ENCODE results near the gene MINDY2.
"Not testable (repeated sequence)": the region's sequence is repeated elsewhere in the genome, so short reads cannot be mapped to it uniquely, and the experiment has no call there.

Gene MINDY2

DNA sequence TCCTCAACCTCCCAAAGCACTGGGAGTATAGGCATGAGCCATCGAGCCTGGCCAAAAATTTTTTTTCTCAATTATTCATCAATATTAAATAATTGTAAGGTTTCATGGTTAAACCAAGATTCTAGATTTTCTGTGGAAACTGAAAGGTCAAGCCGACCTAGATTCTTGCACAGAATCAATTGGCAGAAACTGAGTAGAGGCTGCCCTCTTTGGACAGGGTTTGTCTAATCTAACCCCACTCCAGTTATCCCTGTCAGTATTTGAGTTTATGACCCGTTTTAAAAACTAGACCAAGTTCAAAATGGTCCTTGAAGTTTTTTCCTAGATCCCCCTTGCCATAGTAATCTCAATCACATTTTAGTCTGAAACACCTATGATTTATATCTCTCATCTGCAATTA is 13.0 kb upstream of the MINDY2 start:
- no peak for TF ChIP-seq TAF1 (IDR thresholded peaks at IDR 0.05; ENCODE audit: borderline replicate concordance, low read depth, low read length)
- no peak for TF ChIP-seq POLR2A (IDR thresholded peaks at IDR 0.05; ENCODE audit: low read depth, low read length)
- TF ChIP-seq POLR2AphosphoS5 (IDR thresholded peaks at IDR 0.05; ENCODE audit: low read depth, low read length): no peak
- no peak for FAIRE-seq
- DNase-seq (ENCODE audit: insufficient read length): no peak

DNA sequence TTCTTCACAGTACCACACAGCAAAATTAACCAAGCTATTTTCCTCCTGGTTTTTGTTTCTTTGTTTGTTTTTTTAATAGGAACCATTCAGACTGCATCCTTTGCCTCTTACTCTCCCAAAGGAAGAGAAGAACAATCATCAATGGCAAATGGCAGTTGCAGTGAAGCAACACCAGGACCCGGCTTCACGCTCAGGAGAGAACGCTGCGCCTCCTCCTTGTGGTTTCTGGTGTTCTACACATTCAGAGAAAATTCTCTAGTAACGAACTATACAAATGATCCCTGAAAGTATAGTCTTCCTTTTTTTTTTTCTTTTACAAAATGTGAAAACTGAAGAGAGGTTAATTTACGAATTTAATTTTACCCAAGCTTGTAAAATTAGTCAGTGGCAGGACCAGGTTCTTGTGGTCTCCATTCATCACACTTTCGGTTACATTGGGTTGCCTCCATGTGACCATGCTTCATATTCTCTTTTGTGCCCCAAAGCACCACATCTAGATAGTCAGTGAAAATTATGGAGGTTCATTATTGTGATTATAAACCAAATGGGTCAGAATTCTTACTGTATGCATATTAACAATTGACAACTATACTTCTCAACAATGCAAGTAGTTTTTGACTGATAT is 10.6 kb upstream of the MINDY2 start:
- DNase-seq (ENCODE audit: insufficient read length) (no peak), FAIRE-seq (no peak)
- TF ChIP-seq POLR2AphosphoS5 (IDR thresholded peaks at IDR 0.05; ENCODE audit: low read depth, low read length) (no peak), TAF1 (IDR thresholded peaks at IDR 0.05; ENCODE audit: borderline replicate concordance, low read depth, low read length) (no peak), POLR2A (IDR thresholded peaks at IDR 0.05; ENCODE audit: low read depth, low read length) (no peak)

DNA sequence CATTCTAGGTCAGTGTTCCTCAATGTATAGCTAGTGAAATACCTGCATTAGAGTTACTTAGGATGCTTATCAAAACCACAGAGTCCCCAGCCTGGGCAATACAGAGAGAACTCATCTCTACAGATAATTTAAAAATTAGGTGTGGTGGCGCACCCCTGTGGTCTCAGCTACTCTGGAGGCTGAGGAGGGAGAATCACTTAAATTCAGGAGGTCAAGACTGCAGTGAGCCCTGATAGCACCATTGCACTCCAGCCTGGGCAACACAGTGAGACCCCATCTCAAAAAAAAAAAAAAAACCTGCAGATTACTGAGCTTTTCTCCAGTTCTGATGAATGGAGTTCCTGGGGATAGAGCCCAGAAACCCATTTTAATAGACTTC is 10.1 kb upstream of the MINDY2 start:
- DNase-seq (ENCODE audit: insufficient read length) (no peak), FAIRE-seq (no peak)
- TF ChIP-seq POLR2AphosphoS5 (IDR thresholded peaks at IDR 0.05; ENCODE audit: low read depth, low read length): no peak
- no peak for TF ChIP-seq POLR2A (IDR thresholded peaks at IDR 0.05; ENCODE audit: low read depth, low read length)
- TF ChIP-seq TAF1 (IDR thresholded peaks at IDR 0.05; ENCODE audit: borderline replicate concordance, low read depth, low read length): no peak

DNA sequence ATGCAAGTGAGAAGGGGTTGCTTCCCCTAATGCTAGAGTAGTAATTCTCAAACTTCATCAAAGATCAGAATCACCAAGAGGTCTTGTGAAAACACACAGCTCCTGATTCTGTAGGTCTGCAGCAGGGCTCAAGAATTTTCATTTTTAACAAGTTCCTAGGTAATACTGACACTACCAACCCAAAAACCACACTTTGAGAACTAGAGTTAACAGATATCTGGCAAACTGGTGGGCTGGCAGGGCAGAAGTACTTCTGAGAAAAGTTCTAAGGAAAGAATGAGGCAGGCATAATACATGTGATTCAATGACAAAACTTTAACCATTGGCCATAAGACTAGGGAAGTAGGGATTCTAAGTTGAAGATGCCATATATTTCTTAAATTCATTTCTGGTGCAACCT is 8.8 kb upstream of the MINDY2 start:
- FAIRE-seq (no peak), DNase-seq (ENCODE audit: insufficient read length) (no peak)
- TF ChIP-seq POLR2A (IDR thresholded peaks at IDR 0.05; ENCODE audit: low read depth, low read length): no peak
- no peak for TF ChIP-seq POLR2AphosphoS5 (IDR thresholded peaks at IDR 0.05; ENCODE audit: low read depth, low read length)

DNA sequence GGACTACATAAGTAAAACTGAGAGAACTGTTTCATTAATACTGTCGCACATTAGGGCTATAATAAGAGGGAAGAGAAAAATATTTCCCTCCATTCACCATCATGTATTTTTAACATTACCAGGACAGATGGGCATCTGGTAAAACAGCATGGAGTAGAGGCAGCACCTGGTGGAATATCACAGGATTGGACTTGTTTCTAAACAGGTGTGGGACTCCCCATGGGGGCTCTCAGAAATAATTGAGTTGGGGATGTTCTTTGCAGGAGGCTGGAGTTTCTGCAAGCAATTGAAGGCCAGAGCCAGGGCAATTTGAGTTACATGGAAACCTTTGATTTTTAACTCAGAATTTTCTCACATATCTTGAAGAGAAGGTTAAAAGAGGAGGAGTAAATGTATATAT is 8.4 kb upstream of the MINDY2 start:
- DNase-seq (ENCODE audit: insufficient read length): no peak
- TF ChIP-seq POLR2AphosphoS5 (IDR thresholded peaks at IDR 0.05; ENCODE audit: low read depth, low read length) (no peak), POLR2A (IDR thresholded peaks at IDR 0.05; ENCODE audit: low read depth, low read length) (no peak), TAF1 (IDR thresholded peaks at IDR 0.05; ENCODE audit: borderline replicate concordance, low read depth, low read length) (no peak)

DNA sequence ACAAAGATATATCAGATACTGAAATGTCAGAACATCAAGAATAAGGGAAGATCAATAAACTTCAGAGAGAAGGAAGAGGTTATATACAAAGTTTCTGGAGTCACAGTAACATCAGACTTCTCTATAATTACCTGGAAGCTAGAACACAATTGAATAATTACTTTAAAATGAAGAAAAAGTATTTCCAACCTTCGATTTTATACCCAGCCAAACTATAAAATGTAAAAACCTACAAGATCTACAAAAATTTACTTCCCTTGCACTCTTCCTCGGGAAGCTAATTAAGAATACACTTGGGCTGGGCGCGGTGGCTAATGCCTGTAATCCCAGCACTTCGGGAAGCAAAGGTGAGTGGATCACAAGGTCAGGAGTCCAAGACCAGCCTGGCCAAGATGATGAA is 6.6 kb upstream of the MINDY2 start:
- DNase-seq (ENCODE audit: insufficient read length): no peak
- TF ChIP-seq POLR2AphosphoS5 (IDR thresholded peaks at IDR 0.05; ENCODE audit: low read depth, low read length) (no peak), POLR2A (IDR thresholded peaks at IDR 0.05; ENCODE audit: low read depth, low read length) (no peak), TAF1 (IDR thresholded peaks at IDR 0.05; ENCODE audit: borderline replicate concordance, low read depth, low read length) (no peak)
- no peak for FAIRE-seq

More for the DNA sequence above, 8.4 kb upstream of the MINDY2 start:
- FAIRE-seq: no peak

DNA sequence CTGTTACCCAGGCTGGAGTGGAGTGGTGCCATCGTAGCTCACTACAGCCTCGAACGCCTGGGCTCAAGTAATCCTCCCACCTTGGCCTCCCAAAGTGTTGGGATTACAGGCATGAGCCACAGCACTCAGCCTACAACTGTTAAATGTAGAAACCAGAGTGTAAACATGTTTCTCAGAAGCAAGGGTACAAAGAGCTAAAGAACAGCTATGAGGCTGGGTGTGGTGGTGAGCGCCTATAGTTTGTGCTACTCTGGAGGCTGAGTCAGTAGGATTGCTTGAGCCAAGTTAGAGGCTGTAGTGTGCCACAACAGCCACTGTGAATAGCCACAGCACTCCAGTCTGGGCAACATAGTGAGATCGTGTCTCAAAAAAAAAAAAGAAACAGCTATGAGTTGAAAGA is 4.8 kb upstream of the MINDY2 start:
- no peak for DNase-seq (ENCODE audit: insufficient read length)
- no peak for FAIRE-seq
- TF ChIP-seq POLR2A (IDR thresholded peaks at IDR 0.05; ENCODE audit: low read depth, low read length) (no peak), POLR2AphosphoS5 (IDR thresholded peaks at IDR 0.05; ENCODE audit: low read depth, low read length) (no peak), TAF1 (IDR thresholded peaks at IDR 0.05; ENCODE audit: borderline replicate concordance, low read depth, low read length) (no peak)

DNA sequence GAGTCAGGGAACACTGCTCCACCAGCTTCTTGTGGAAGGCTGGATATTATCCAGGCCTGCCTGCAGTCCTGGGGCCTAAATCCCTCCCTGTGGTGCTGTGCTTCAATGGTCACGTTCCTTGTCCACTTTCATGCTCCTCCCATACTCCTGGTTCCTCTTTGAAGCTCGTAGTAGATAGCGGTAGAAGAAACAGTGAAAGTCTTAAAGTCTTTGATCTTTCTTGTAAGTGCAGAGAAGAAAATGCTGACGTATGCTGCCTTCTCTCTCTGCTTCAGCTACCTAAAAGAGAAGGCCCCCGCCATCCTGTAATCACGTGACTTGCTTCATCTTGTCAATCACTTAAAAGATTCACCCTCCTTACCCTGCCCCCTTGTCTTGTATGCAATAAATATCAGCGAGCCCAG is 2.5 kb upstream of the MINDY2 start:
- FAIRE-seq; DNase-seq (ENCODE audit: insufficient read length): not testable (repeated sequence)

DNA sequence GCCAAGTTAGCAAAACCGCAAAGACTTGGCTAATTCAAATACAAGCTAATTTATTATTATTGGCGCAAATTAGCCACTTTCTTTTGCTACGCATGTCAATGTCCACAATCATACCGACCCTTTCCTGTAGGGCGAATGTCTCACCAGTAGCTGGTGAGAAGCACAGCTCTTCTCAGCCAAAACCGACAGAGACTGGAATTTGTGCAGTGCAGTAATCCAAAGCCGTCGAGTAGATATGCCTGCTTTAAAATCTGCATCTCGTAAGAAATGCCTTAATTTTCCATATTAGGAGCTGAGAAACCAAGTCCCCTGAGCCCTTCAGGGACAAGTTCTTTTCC is 614 bp upstream of the MINDY2 start:
- no peak for FAIRE-seq
- TF ChIP-seq POLR2A (IDR thresholded peaks at IDR 0.05; ENCODE audit: low read depth, low read length) (no peak), POLR2AphosphoS5 (IDR thresholded peaks at IDR 0.05; ENCODE audit: low read depth, low read length) (no peak), TAF1 (IDR thresholded peaks at IDR 0.05; ENCODE audit: borderline replicate concordance, low read depth, low read length) (no peak)
- DNase-seq (ENCODE audit: insufficient read length): no peak

DNA sequence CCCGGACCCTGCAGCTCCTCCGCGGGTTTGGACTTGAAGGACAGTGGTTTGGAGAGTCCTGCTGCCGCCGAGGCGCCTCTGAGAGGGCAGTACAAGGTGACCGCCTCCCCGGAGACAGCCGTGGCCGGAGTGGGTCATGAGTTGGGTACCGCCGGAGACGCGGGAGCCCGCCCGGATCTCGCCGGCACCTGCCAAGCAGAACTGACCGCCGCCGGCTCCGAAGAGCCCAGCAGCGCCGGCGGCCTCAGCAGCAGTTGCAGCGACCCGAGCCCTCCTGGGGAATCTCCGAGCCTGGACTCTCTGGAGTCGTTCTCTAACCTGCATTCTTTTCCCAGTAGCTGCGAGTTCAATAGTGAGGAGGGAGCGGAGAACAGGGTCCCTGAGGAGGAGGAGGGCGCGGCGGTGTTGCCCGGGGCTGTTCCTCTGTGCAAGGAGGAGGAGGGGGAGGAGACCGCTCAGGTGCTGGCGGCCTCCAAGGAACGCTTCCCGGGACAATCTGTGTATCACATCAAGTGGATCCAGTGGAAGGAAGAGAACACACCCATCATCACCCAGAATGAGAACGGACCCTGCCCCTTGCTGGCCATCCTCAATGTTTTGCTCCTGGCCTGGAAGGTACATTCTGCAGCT is 634 bp downstream of the MINDY2 start:
- no peak for FAIRE-seq
- DNase-seq (ENCODE audit: insufficient read length): no peak
- TF ChIP-seq POLR2AphosphoS5 (IDR thresholded peaks at IDR 0.05; ENCODE audit: low read depth, low read length) (no peak), POLR2A (IDR thresholded peaks at IDR 0.05; ENCODE audit: low read depth, low read length) (no peak), TAF1 (IDR thresholded peaks at IDR 0.05; ENCODE audit: borderline replicate concordance, low read depth, low read length) (no peak)

DNA sequence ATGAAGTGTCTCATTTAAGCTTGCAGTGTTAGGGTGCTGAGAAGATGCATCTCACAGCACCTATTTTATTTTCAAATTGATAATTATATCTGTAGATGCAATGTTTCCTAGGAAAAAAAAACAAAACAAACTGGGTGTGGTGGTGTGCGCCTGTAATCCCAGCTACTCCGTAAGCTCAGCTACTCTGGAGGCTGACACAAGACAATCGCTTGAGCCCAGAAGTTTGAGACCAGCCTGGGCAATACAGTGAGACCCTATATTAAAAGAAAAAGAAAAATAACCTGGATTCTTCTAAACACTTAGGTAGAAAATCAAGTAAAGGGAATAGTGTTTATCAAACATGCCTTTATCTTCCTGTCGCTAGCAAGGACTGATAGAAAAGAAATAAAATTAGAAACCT is 1.9 kb downstream of the MINDY2 start:
- FAIRE-seq: no peak
- TF ChIP-seq POLR2AphosphoS5 (IDR thresholded peaks at IDR 0.05; ENCODE audit: low read depth, low read length): no peak
- no peak for TF ChIP-seq TAF1 (IDR thresholded peaks at IDR 0.05; ENCODE audit: borderline replicate concordance, low read depth, low read length)
- no peak for TF ChIP-seq POLR2A (IDR thresholded peaks at IDR 0.05; ENCODE audit: low read depth, low read length)
- DNase-seq (ENCODE audit: insufficient read length): no peak

DNA sequence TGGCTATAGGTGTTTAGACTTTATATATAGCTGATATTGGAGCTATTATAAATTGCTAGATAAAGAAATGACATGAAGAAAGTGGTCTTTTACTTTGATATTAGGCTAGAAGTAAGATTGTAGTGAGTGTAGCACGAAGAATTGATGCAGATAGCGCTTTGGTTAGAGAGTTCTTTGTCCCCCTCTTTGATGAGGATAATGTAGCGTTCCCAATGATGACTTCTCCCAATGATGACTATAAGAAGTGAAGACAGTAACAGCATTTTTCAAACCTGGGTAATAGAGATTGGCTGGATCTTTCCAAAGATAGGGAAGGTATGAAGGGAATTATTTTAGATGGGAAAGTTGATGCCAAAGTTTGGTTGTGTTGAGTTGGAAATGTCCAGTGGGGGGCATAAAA is 4.3 kb downstream of the MINDY2 start:
- TF ChIP-seq TAF1 (IDR thresholded peaks at IDR 0.05; ENCODE audit: borderline replicate concordance, low read depth, low read length) (no peak), POLR2AphosphoS5 (IDR thresholded peaks at IDR 0.05; ENCODE audit: low read depth, low read length) (no peak), POLR2A (IDR thresholded peaks at IDR 0.05; ENCODE audit: low read depth, low read length) (no peak)
- no peak for DNase-seq (ENCODE audit: insufficient read length)
- no peak for FAIRE-seq

DNA sequence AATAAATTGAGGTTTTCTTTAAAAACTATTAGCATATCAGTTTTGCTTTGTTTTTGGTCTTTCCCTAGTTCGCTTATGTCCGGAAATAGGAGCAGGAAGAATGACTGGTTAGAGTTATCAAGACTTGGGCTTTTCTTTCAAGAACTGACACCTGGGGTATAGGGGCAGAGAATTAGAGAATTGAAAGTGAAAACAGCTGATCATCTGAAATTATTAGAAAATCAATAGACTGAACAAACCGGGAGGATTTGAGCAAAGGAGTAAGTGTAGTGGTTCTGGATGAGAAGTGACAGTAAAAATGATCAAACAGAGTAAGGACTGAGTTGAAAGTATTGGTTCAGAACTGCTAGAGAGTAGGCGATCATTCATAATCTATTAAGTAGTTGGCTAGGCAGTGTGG is 6.0 kb downstream of the MINDY2 start:
- DNase-seq (ENCODE audit: insufficient read length): no peak
- TF ChIP-seq POLR2AphosphoS5 (IDR thresholded peaks at IDR 0.05; ENCODE audit: low read depth, low read length) (no peak), TAF1 (IDR thresholded peaks at IDR 0.05; ENCODE audit: borderline replicate concordance, low read depth, low read length) (no peak), POLR2A (IDR thresholded peaks at IDR 0.05; ENCODE audit: low read depth, low read length) (no peak)
- FAIRE-seq: peak; percentile 73
